GM21526 (cell line): Measurements from ENCODE around the gene CCDC178.
"Not testable (repeated sequence)": the region's sequence is repeated elsewhere in the genome, so short reads cannot be mapped to it uniquely, and the experiment has no call there.

Source experiments
- ATAC-seq: cut with Tn5 transposase; IDR thresholded peaks from one replicate; pipeline ENCODE4 v1.9.1; 2021; ENCODE audit warnings: moderate library complexity; ENCODE audit not compliant: unreplicated experiment, low FRiP score

The CCDC178 gene

DNA sequence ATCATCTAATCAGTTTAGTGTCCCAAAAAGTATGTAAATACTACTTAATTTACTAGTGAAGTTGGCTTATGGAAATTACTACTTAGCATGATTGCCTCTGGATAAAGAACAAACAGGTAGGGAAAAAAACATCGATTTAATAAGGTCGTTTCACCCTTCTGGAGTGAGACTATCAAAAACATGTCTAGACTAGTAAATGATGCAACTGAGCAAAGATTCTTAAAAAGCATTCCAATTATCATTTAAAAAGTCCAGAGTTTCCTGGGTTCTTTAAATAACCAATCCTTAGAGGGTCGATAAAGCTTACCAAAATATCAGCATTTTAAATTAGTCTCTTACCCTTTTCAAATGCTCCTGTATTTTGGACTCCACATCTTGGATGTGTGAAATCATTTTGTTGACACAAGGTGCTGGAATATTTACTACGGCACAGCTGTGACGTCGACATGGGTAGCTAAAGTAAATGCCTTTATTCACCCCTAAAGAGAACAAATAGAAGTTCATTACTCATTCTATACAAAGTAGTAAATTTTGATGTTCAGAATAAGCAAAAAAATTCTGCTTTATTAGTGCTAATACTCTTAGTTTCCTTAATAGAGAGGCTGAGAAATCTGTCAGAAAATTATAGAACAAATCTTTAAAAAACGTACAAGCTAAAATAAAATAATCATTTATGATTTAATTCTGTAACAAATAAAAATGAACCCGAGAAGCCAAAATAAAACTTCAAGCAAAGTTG is 70.6 kb downstream of the CCDC178 start:
- no peak for ATAC-seq

DNA sequence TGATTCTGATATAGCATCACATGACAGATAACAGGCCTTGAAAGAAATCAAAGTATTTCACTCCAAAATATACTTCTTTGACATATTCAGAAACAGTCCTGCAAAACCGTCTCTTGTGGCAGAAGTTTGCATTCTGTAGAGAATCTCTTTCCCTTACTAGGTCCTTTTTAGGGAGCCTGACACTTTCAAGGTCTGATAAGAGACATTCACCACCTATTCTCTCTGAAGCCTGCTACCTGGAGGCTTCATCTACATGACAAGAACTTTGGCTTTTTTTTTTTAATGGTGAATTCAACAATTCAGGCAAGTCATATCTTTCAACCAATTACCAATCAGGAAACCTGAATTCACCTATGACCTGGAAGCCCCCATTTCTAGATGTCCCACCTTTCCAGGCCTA is 83.8 kb downstream of the CCDC178 start:
- no peak for ATAC-seq

DNA sequence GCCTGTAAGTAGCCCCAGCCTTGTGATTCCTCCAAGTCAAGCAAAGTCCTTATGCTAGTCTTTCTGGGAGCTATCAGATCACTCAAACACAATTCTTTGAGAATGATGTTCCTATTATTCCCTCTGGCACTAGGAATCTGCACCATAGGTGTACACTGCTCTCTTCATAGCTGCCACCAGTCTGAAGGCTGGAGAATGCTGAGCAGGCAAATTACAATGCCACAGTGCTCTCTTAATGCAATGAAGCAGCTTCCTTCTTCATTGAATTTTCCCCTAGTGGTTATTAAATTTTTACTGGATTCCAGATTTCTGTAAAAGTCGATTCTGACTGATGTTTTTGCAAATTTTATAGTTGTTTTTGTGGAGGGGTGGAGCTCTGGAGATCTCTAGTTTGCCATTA is 84.8 kb downstream of the CCDC178 start:
- ATAC-seq: no peak

- ATAC-seq: no peak
These were observed 85.3 kb downstream of the CCDC178 start for GRCh38 chr18:33355263-33355662.

- ATAC-seq: no peak
These were observed 90.3 kb downstream of the CCDC178 start for GRCh38 chr18:33350256-33350655.

DNA sequence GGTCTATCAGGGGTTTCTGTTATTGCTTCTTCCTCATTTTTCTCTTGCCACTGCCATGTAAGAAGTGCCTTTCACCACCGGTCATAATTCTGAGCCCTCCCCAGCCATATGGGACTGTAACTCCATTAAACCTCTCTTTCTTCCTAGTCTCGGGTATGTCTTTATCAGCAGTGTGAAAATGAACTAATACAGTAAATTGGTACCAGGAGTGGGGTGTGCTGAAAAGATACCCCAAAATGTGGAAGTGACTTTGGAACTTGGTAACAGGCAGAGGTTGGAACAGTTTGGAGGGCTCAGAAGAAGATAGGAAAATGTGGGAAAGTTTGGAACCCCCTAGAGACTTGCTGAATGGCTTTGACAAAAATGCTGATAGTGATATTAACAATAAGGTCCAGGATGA is 100.8 kb downstream of the CCDC178 start:
- ATAC-seq: not testable (repeated sequence)

- ATAC-seq: no peak
These were observed 105.7 kb downstream of the CCDC178 start for GRCh38 chr18:33334781-33335180.

- no peak for ATAC-seq
These were observed 109.8 kb downstream of the CCDC178 start for GRCh38 chr18:33330711-33331110.

DNA sequence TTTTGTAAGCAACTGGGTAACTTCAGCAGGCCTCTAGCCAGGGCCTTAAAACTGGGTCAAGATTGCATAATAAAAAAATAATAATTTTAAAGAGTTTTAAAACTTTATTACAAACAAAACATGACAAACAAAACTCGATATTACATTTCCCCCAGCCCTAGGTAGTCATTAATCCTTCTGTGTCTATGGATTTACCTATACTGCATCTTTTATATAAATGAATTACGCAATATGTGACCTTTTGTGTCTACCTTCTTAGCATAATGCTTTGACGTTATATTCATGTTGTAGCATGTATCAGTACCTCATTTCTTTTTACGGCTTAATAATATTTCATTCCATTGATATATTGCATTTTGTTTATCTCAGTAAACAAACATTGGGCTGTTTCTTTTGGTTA is 113.5 kb downstream of the CCDC178 start:
- ATAC-seq: no peak

DNA sequence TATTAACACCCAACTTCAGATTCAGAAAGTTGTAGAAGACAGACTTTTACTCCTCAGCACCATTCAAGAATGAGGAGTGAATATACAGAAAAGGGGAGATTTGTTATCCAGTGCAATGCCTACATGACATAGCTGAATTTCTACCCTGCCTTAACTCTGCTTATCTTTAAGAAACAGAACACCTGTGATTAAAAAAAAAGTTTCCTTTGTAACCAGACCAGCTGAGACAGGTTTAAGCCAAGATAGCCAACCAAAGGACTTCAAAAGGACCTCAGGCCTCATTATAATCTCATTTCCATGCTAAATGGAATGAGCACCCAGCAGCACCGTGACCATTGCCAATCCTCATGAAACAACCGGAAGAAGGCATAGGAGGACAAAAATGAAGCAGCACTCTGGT is 122.9 kb downstream of the CCDC178 start:
- no peak for ATAC-seq

DNA sequence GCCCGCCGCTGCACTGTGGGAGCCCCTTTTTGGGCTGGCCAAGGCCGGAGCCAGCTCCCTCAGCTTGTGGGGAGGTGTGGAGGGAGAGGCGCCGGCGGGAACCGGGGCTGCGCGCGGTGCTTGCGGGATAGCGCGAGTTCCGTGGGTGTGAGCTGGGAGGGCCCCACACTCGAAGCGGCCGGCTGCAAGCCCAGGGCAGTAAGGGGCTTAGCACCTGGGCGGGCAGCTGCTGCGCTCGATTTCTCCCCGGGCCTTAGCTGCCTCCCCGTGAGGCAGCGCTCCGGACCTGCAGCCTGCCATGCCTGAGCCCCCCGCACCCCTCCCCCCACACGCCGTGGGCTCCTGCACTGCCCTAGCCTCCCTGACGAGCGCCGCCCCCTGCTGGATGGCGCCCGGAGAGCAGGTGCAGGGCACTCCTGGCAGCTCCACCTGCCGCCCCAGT is 124.4 kb downstream of the CCDC178 start:
- ATAC-seq: no peak

DNA sequence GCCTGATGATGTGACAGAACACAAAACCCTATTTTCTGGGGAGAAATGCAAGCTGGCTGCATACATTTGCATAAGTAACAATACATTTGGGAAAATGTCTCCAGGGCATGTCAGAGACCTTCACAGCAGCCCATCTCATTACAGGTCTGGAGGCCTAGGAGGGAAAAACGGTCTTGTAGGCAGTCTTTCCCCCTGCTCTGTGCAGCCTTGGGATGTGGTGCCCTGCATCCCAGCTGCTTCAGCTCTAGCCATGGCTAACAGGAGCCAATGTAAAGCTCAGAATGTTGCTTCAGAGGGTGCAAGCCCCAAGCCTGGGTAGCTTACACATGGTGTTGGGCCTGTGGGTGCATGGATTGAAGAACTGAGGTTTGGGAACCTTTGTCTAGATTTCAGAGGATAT is 133.0 kb downstream of the CCDC178 start:
- no peak for ATAC-seq

DNA sequence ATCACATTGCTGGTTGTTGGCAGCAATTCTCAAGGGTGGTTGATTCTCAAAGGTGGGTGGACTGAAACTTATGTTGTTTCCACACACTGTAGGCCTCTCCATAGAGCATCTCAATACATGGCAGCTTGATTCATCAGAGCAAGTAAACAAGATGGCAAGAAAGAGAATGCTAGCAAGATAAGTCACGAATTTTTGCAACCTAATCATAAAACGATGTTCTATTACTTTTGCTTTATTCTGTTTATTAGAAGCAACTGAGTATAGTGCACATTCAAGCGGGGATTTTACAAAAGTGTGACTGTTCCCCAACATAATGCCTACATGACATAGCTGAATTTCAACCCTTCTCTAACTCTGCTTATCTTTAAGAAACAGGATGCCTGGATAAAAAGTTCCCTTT is 136.2 kb downstream of the CCDC178 start:
- no peak for ATAC-seq

GRCh38 chr18:33291539-33291938 is 149.0 kb downstream of the CCDC178 start:
- ATAC-seq: no peak

- ATAC-seq: no peak
These were observed 152.3 kb downstream of the CCDC178 start for GRCh38 chr18:33288082-33288716.

GRCh38 chr18:33282709-33283333 is 157.7 kb downstream of the CCDC178 start:
- ATAC-seq: no peak

- no peak for ATAC-seq
These were observed 158.4 kb downstream of the CCDC178 start for GRCh38 chr18:33282142-33282541.

DNA sequence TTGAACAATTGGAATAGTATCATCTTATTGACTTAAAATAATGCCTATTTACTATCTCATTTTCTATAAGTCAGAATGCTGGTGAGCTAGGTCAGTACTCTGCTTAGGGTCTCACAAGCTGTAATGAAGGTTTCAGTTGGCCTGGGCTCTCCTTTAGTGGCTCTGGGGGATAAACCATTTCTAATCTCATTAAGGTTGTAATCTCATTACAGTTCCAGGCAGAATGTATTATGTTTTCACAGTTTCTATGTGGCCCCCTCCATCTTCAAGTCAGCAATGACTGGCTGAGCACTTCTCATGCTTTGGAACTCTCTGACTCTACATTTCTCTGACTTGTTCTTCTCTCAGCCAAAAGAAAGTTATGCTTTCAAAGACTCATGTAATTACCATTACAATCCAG is 163.1 kb downstream of the CCDC178 start:
- ATAC-seq: no peak

DNA sequence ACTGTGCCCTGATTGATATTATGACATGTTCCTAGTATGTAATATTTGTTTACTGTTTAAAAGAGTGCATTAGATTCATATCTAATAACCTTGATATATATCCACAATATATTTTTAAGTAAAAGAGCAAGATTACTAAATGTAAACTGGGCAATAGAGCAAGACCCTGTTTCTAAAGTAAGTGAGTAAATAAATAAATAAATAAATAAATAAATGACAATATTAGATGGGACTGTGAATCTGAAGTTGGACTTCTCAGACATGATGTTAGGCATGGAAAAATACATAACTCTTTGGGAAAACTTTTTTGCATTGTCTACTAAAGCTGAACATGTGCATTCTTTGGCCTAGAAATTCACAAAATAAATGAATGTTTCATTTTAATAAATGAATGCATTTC is 164.7 kb downstream of the CCDC178 start:
- ATAC-seq: no peak

DNA sequence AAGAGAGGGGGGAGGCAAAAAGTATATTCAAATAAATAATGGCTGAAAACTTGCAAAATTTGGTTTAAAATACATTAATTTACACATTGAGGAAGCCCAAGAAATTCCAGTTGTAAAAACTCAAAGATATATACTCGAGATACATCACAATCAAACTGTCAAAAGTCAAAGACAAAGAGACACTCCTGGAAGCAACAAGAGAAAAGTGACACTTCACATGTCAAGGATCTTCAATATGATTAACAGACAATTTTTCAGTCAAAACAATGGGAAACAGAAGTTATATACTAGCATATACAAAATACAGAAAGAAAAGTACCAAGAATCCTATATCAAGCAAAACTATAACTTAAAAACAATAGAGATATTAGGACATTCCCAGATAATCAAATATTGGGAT is 170.2 kb downstream of the CCDC178 start:
- ATAC-seq: no peak

DNA sequence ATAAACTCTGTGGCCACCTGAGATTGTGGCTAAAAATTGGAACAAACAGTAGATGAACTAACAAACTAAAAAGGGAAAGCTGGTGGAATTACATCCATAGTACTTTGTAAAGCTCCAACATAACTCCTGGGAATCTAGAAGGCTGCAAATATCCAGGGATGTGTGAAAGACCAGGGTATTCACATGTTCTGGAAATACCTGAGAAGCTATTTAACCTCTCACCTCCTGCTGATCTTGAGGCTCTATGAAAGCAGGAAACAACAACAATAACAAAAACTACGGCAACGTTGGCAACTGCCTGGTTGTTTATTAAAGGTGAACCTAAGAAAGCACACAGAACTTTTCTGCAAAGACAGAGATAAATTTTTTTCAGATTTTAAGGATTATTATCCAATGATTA is 171.3 kb downstream of the CCDC178 start:
- ATAC-seq: no peak

DNA sequence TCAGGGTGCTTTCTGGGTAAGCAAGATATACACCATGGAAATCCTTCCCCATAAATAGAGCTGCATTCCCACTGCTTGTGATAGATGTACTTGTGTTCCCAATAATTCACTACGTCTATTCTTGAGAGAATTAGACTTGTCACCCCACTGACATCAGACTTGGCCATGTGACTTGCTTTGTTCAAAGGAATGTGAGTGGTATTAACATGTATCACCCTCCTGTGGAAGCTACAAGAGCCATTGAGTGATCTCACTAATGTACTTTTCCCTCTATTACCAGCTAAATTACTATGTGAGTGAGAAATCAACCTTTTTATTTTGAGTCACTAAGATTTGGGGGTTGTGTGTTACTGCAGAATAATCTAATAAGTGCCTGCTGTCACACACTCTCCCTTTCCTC is 176.0 kb downstream of the CCDC178 start:
- no peak for ATAC-seq
